ENCODE data around the gene UBE2Q1. TPM values are rescaled to one million over a fixed set of nuclear protein-coding genes. Genes with fewer than 3 reads are reported as not detected.

UBE2Q1 gene
- total and polyA plus RNA-seq, 2 donors from 2014 or later: 72.3 to 77.6 TPM

DNA sequence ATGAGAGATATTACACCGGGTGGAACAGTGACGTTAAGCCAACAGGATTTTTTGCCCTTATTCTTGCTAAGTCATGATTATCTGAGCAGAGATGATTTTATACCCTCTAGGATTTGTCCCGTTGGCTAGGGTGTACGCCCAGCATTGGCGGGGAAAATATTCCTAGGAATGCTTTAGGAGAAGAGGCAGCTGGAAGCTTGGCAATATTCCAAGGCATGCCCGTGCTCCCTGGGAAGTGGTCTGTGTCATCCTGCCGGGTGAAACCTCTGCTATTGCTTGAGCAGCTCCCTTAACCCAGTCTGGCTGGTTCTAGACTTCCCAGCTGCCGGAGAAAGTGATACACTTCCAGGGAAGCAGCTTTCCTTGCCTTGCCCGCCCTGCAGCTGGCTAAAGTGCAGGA, 25.3 kb upstream of the UBE2Q1 start:
- TF ChIP-seq, protein P1, sequence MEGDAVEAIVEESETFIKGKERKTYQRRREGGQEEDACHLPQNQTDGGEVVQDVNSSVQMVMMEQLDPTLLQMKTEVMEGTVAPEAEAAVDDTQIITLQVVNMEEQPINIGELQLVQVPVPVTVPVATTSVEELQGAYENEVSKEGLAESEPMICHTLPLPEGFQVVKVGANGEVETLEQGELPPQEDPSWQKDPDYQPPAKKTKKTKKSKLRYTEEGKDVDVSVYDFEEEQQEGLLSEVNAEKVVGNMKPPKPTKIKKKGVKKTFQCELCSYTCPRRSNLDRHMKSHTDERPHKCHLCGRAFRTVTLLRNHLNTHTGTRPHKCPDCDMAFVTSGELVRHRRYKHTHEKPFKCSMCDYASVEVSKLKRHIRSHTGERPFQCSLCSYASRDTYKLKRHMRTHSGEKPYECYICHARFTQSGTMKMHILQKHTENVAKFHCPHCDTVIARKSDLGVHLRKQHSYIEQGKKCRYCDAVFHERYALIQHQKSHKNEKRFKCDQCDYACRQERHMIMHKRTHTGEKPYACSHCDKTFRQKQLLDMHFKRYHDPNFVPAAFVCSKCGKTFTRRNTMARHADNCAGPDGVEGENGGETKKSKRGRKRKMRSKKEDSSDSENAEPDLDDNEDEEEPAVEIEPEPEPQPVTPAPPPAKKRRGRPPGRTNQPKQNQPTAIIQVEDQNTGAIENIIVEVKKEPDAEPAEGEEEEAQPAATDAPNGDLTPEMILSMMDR (IDR thresholded peaks at IDR 0.05; ENCODE audit: borderline replicate concordance, extremely low read depth, insufficient read depth): no peak
- Histone ChIP-seq H3K27me3 (ENCODE audit: control insufficient read depth, insufficient read depth, low read length) (no peaks in the 10 kb centered on the region), H3K4me3 (ENCODE audit: low read length in 3 of 3) (no peak overlapping the region), H3K9me3 (ENCODE audit: control insufficient read depth in 2 of 3, insufficient read depth in 1 of 3, low read length in 3 of 3) (no peaks in the 10 kb centered on the region), H3K9ac (ENCODE audit: low read length in 3 of 3) (no peak overlapping the region), H3K36me3 (ENCODE audit: control insufficient read depth in 2 of 3, insufficient read depth in 3 of 3, low read length in 3 of 3) (peaks cover 27 to 75% (median 71%) of the 10 kb centered on the region in 3 donors), H3K27ac (ENCODE audit: low read depth in 2 of 2, low read length in 2 of 2) (no peak overlapping the region), H3K4me1 (ENCODE audit: control insufficient read depth in 2 of 3, insufficient read depth in 2 of 3, low read depth in 1 of 3, low read length in 3 of 3) (no peaks in the 10 kb centered on the region)
- DNase-seq: no peak
- intact Hi-C loops (cut with DNase I): no loop called here
- FAIRE-seq: no peak

DNA sequence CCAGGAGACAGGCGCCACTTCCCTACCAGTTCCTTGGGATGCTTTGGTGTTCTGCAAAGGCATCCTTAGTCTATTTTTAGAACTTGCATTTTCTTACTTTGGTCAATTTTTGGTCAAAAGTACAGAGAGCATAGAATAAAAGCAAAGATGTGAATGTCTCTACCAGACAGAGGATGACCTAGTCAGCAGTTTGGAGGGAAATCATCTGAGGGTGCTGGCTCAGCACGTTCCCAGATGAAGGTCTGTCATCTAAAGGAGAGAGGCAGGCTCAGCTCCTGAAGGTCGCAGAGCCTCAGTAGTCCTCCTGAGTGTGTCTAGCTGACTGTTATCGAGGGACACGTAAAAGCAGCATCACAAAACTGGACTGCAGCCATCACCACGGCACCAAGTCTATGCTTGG, 24.4 kb upstream of the UBE2Q1 start:
- TF ChIP-seq, protein P1 (IDR thresholded peaks at IDR 0.05; ENCODE audit: borderline replicate concordance, extremely low read depth, insufficient read depth): no peak
- Histone ChIP-seq H3K27me3 (ENCODE audit: control insufficient read depth, insufficient read depth, low read length) (no peaks in the 10 kb centered on the region), H3K27ac (ENCODE audit: low read depth in 2 of 2, low read length in 2 of 2) (no peak overlapping the region), H3K4me3 (ENCODE audit: low read length in 3 of 3) (no peak overlapping the region), H3K9me3 (ENCODE audit: control insufficient read depth in 2 of 3, insufficient read depth in 1 of 3, low read length in 3 of 3) (no peaks in the 10 kb centered on the region), H3K9ac (ENCODE audit: low read length in 3 of 3) (no peak overlapping the region), H3K36me3 (ENCODE audit: control insufficient read depth in 2 of 3, insufficient read depth in 3 of 3, low read length in 3 of 3) (peaks cover 23 to 72% (median 66%) of the 10 kb centered on the region in 3 donors), H3K4me1 (ENCODE audit: control insufficient read depth in 2 of 3, insufficient read depth in 2 of 3, low read depth in 1 of 3, low read length in 3 of 3) (no peaks in the 10 kb centered on the region)
- FAIRE-seq (no peak), DNase-seq (no peak)
- intact Hi-C loops (cut with DNase I): no loop called here

DNA sequence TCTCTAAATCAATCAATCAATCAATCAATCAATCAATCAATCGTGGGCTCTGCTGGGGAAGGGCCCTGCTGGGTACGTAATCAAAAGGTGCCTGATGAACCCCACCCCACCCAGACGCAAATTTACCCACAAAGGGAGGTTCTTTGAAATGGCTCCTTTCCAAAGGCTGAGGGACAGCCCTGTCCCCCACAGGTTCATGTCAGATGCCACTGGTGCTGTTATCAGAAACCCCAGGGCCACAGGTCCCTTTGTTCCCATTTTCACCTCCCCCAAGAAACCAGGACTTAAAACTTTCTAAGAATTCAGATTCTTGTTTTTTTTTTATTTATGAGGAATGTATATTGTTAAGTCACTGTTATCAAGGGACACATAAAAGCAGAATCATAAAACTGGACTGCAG, 23.3 kb upstream of the UBE2Q1 start:
- peaks cover 0 to 9% (median 0%) of the 10 kb centered on the region in 3 donors for H3K4me1 ChIP-seq (ENCODE audit: control insufficient read depth in 2 of 3, insufficient read depth in 2 of 3, low read depth in 1 of 3, low read length in 3 of 3)
- H3K27ac ChIP-seq (ENCODE audit: low read depth in 2 of 2, low read length in 2 of 2): no peak overlapping the region
- H3K36me3 ChIP-seq (ENCODE audit: control insufficient read depth in 2 of 3, insufficient read depth in 3 of 3, low read length in 3 of 3): peaks cover 21 to 60% (median 56%) of the 10 kb centered on the region in 3 donors
- DNase-seq (no peak), FAIRE-seq (no peak)
- H3K9me3 ChIP-seq (ENCODE audit: control insufficient read depth in 2 of 3, insufficient read depth in 1 of 3, low read length in 3 of 3): no peaks in the 10 kb centered on the region
- H3K27me3 ChIP-seq (ENCODE audit: control insufficient read depth, insufficient read depth, low read length): no peaks in the 10 kb centered on the region
- no peak overlapping the region for H3K4me3 ChIP-seq (ENCODE audit: low read length in 3 of 3)
- no peak overlapping the region for H3K9ac ChIP-seq (ENCODE audit: low read length in 3 of 3)
- intact Hi-C loops (cut with DNase I): no loop called here
- TF ChIP-seq, protein P1 (IDR thresholded peaks at IDR 0.05; ENCODE audit: borderline replicate concordance, extremely low read depth, insufficient read depth): no peak

DNA sequence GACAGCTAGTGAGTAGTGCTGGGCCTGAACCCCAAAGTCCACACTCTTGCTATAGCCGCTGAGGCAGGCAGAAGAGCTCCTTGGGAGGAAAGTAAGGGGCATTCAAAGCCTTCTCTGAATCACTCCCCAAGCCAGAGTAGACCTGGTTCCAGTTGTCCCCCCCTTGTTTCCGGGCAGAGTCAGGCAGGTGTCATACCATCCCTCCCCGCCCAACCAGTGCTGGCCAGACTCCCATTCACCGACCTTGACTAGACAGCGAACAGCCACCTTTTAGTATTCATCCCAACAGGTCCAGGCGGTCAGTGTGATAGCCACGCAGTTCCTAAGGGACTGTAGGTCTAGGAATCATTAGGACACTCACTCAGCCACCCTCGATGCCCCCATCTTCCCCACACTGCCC, 20.9 kb upstream of the UBE2Q1 start:
- Histone ChIP-seq H3K36me3 (ENCODE audit: control insufficient read depth in 2 of 3, insufficient read depth in 3 of 3, low read length in 3 of 3) (peaks cover 11 to 36% (median 34%) of the 10 kb centered on the region in 3 donors), H3K9ac (ENCODE audit: low read length in 3 of 3) (no peak overlapping the region), H3K4me3 (ENCODE audit: low read length in 3 of 3) (no peak overlapping the region), H3K27ac (ENCODE audit: low read depth in 2 of 2, low read length in 2 of 2) (no peak overlapping the region), H3K27me3 (ENCODE audit: control insufficient read depth, insufficient read depth, low read length) (no peaks in the 10 kb centered on the region), H3K4me1 (ENCODE audit: control insufficient read depth in 2 of 3, insufficient read depth in 2 of 3, low read depth in 1 of 3, low read length in 3 of 3) (peaks cover 0 to 10% (median 0%) of the 10 kb centered on the region in 3 donors), H3K9me3 (ENCODE audit: control insufficient read depth in 2 of 3, insufficient read depth in 1 of 3, low read length in 3 of 3) (no peaks in the 10 kb centered on the region)
- TF ChIP-seq, protein P1 (IDR thresholded peaks at IDR 0.05; ENCODE audit: borderline replicate concordance, extremely low read depth, insufficient read depth): no peak
- DNase-seq (no peak), FAIRE-seq (no peak)
- intact Hi-C loops (cut with DNase I): no loop called here

Measured in kidney (tissue), 14 donors.